Measurements from ENCODE around the gene SH2D7.

- TF ChIP-seq REST (IDR thresholded peaks at IDR 0.05) (no peak), MAX (IDR thresholded peaks at IDR 0.05) (no peak), NR3C1 (IDR thresholded peaks at IDR 0.05) (no peak), USF2 (IDR thresholded peaks at IDR 0.05) (no peak), GATA3 (IDR thresholded peaks at IDR 0.05; ENCODE audit: borderline replicate concordance) (no peak), CTCF (IDR thresholded peaks at IDR 0.05) (no peak), SMC3 (IDR thresholded peaks at IDR 0.05) (no peak)
Measured at GRCh38 chr15:78050826-78051225, 41.5 kb upstream of the SH2D7 start.

Measured in A549 (cell line).